ENCODE results near the gene GEMIN7.
"Not testable (repeated sequence)": the region's sequence is repeated elsewhere in the genome, so short reads cannot be mapped to it uniquely, and the experiment has no call there.

The GEMIN7 gene

DNA sequence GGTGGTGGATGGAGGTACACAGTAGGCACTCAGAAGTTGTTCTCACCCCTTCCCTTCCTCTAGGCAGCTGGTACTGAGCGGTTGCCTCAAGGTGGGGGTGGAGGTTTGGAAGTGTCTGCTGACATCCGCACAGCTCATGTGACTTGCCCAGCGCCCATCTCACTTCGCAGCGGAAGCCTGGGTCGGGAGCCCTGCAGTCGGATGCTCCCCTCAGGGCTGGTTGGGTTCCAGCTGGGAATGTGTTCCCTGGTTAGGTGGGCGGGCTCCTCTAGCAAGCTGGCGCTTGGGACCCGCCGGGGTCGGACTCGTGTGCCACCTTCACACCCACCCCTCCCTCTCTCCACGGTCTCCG is 24.1 kb downstream of the GEMIN7 start:
- DNase-seq (ENCODE audit: low spot score in 2 of 2) (no peak), ATAC-seq (peak; percentile 79)
- Mint-ChIP-seq H3K27ac (peak overlapping the region; percentile 93), H3K4me1 (peaks cover 70% of the 10 kb centered on the region), H3K4me3 (peak overlapping the region; percentile 58), H3K36me3 (no peaks in the 10 kb centered on the region), H3K9me3 (no peaks in the 10 kb centered on the region)

GRCh38 chr19:45103508-45104319 is 24.7 kb downstream of the GEMIN7 start:
- no peaks in the 10 kb centered on the region for H3K36me3 Mint-ChIP-seq
- no peaks in the 10 kb centered on the region for H3K9me3 Mint-ChIP-seq
- ATAC-seq (peak; percentile 37), DNase-seq (ENCODE audit: low spot score in 2 of 2) (no peak)
- H3K4me1 Mint-ChIP-seq: peaks cover 67% of the 10 kb centered on the region
- peak overlapping the region; percentile 93 for H3K27ac Mint-ChIP-seq
- H3K4me3 Mint-ChIP-seq: peak overlapping the region; percentile 58

GRCh38 chr19:45104658-45105349 is 25.7 kb downstream of the GEMIN7 start:
- Mint-ChIP-seq H3K4me1 (peaks cover 66% of the 10 kb centered on the region), H3K36me3 (no peaks in the 10 kb centered on the region), H3K27ac (peak overlapping the region; percentile 93), H3K4me3 (peak overlapping the region; percentile 58), H3K9me3 (no peaks in the 10 kb centered on the region)
- DNase-seq (ENCODE audit: low spot score in 2 of 2) (no peak), ATAC-seq (no peak)

DNA sequence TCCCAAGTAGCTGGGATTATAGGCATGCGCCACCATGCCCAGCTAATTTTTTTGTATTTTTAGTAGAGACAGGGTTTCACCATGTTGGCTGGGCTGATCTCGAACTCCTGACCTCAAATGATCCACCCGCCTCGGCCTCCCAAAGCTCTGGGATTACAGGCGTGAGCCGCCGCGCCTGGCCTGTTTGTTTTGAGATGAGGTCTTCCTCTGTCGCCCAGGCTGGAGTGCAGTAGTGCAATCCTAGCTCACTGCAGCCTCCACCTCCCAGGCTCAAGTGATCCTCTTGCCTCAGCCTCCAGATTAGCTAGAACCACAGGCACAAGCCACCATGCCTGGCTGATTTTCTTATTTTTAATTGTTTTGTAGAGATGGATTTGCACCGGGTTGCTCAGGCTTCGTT is 27.3 kb downstream of the GEMIN7 start:
- not testable (repeated sequence) for H3K4me3 Mint-ChIP-seq; ATAC-seq; DNase-seq (ENCODE audit: low spot score in 2 of 2); H3K27ac Mint-ChIP-seq; H3K9me3 Mint-ChIP-seq; H3K36me3 Mint-ChIP-seq
- H3K4me1 Mint-ChIP-seq: peaks cover 70% of the 10 kb centered on the region

DNA sequence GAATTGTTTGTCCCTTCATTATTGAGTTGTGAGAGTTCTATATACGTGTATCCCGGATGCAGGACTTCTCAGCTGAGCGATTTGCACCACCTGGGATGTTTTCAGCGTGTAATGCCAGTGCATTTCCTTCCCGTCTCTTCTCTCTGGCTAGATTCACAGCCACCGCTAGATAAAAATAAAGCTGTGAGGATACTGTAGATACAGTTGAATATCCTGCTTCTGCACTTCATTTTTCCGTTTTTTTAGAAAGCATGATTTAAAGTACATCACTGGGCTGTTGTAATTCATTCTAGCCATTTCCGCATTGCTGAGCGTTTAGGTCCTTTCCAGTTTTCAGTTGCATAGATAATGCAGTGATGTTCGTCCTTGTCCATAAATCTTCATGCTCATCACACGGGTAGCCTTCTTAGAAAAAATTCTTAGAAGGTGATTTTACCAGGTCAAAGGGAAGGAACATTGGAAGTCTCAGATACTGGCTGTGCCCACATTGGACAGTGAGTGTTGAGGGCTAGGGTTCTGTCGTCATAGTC is 28.6 kb downstream of the GEMIN7 start:
- DNase-seq (ENCODE audit: low spot score in 2 of 2) (no peak), ATAC-seq (no peak)
- Mint-ChIP-seq H3K36me3 (no peaks in the 10 kb centered on the region), H3K9me3 (no peaks in the 10 kb centered on the region), H3K4me1 (peaks cover 63% of the 10 kb centered on the region), H3K27ac (no peak overlapping the region), H3K4me3 (no peak overlapping the region)

- no peak for DNase-seq (ENCODE audit: low spot score in 2 of 2)
- H3K27ac Mint-ChIP-seq: peak overlapping the region; percentile 52
- peaks cover 39% of the 10 kb centered on the region for H3K4me1 Mint-ChIP-seq
- H3K36me3 Mint-ChIP-seq: no peaks in the 10 kb centered on the region
- no peaks in the 10 kb centered on the region for H3K9me3 Mint-ChIP-seq
- ATAC-seq: peak; percentile 97
- H3K4me3 Mint-ChIP-seq: no peak overlapping the region
These were observed 31.8 kb downstream of the GEMIN7 start for GRCh38 chr19:45110851-45111266.

- no peak overlapping the region for H3K4me3 Mint-ChIP-seq
- DNase-seq (ENCODE audit: low spot score in 2 of 2) (no peak), ATAC-seq (no peak)
- H3K4me1 Mint-ChIP-seq: peaks cover 51% of the 10 kb centered on the region
- H3K36me3 Mint-ChIP-seq: peaks cover 4% of the 10 kb centered on the region
- H3K27ac Mint-ChIP-seq: peak overlapping the region; percentile 52
- H3K9me3 Mint-ChIP-seq: no peaks in the 10 kb centered on the region
These were observed 33.2 kb downstream of the GEMIN7 start for GRCh38 chr19:45112111-45112827.

GRCh38 chr19:45113628-45114027 is 34.6 kb downstream of the GEMIN7 start:
- no peaks in the 10 kb centered on the region for H3K9me3 Mint-ChIP-seq
- ATAC-seq: no peak
- peaks cover 6% of the 10 kb centered on the region for H3K36me3 Mint-ChIP-seq
- H3K4me3 Mint-ChIP-seq: no peak overlapping the region
- no peak for DNase-seq (ENCODE audit: low spot score in 2 of 2)
- peaks cover 65% of the 10 kb centered on the region for H3K4me1 Mint-ChIP-seq
- peak overlapping the region; percentile 74 for H3K27ac Mint-ChIP-seq

DNA sequence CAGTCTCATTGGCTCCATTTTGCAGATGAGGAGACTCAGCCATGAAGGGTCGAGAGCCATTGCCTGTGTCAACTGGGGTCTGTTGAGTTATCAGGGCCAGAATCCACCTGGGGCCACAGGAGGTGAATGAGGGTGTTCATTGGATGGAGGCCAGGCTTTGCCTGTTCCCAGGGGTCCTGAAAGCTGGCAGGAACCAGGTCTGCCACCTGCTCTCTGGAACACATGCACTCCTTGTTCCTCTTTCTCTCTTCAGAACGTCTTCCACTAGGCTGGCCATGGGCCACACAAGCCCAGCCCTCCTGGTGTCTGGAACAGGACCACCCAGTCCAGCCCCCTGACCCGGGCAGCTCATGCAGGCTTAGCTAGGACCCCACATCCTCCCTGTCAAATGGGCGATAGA is 35.1 kb downstream of the GEMIN7 start:
- ATAC-seq (no peak), DNase-seq (ENCODE audit: low spot score in 2 of 2) (no peak)
- H3K27ac Mint-ChIP-seq: peak overlapping the region; percentile 74
- H3K9me3 Mint-ChIP-seq: no peaks in the 10 kb centered on the region
- H3K4me1 Mint-ChIP-seq: peaks cover 67% of the 10 kb centered on the region
- no peak overlapping the region for H3K4me3 Mint-ChIP-seq
- peaks cover 6% of the 10 kb centered on the region for H3K36me3 Mint-ChIP-seq

DNA sequence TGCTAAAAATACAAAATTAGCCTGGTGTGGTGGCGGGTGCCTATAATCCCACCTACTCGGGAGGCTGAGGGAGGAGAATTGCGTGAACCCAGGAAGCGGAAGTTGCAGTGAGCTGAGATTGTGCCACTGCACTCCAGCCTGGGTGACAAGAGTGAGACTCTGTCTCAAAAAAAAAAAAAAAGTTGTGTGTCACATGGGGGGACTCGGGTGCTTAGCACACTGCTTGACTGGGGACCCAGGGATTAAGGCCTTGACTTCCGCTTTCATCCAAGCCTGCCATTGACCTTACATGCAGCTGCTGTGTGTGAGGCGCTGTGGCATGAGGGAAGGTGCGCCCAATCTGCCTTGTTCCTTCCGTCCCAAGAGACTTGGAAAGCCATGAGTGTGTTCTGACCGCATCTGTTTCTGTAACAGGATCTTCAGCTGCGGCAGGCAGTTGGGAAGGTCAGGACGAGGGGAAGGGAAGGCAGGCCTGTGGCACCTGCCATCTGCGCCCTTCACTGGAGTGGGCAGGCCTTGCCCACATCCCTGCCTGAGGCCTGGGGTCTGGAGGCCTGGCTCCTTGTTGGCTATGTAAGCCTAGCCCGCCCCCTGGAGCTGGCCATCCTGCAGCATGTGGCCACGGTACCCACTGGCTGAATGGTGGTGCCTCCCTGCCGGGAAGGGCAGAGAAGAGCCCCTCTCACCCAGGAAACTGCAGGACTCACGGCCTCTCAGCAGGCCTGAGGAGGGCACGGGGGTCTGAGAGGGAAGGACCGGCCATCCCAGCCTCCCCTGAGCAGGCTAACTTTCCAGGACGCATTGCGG is 37.0 kb downstream of the GEMIN7 start:
- H3K4me3 Mint-ChIP-seq: peak overlapping the region; percentile 53
- DNase-seq (ENCODE audit: low spot score in 2 of 2) (no peak), ATAC-seq (no peak)
- peaks cover 6% of the 10 kb centered on the region for H3K36me3 Mint-ChIP-seq
- no peaks in the 10 kb centered on the region for H3K9me3 Mint-ChIP-seq
- peaks cover 56% of the 10 kb centered on the region for H3K4me1 Mint-ChIP-seq
- no peak overlapping the region for H3K27ac Mint-ChIP-seq

DNA sequence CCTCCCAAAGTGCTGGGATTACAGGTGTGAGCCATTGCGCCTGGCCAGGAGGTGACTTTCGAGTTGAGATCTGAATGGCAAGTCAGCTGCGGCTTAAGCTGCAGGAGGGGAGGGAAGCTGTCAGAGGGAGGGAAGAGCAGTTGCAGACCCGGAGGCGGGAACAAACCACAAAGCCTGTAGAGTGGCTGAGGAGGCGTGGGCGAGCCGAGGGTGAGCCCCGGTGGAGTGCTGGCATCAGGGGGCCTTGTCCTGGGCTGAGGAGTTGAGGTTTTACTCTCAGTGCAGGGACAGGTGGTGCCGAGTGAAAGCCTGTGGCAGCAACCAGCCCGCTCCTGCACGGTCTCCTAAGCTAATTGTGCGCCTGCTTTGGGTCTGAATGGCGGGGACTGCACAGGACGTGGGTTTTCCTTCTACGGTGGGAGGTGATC is 38.1 kb downstream of the GEMIN7 start:
- H3K36me3 Mint-ChIP-seq: peaks cover 6% of the 10 kb centered on the region
- peaks cover 60% of the 10 kb centered on the region for H3K4me1 Mint-ChIP-seq
- no peaks in the 10 kb centered on the region for H3K9me3 Mint-ChIP-seq
- ATAC-seq (peak; percentile 78), DNase-seq (ENCODE audit: low spot score in 2 of 2) (peak; percentile 37 to 65)
- peak overlapping the region; percentile 35 for H3K27ac Mint-ChIP-seq
- H3K4me3 Mint-ChIP-seq: peak overlapping the region; percentile 53

DNA sequence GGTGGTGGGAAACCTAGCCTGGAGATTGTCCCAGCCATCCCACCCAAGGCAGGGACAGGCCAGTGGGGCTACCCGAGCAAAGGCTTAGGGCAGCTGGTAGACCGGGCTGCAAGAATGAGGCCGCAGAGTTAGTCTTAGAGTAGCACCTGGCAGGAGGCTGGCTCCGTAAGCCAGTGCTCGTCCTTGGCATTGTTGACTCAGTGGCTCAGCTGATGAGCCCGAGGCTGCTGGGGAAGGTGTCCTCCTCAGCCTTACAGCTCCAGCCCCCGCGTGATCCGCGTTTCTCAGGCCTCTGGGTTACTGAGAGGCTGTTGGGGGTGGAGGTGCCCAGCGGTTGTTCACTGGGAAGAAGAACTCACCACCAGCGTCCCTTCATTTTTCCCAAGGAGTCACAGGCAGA is 38.6 kb downstream of the GEMIN7 start:
- no peak for DNase-seq (ENCODE audit: low spot score in 2 of 2)
- peak; percentile 3 for ATAC-seq
- Mint-ChIP-seq H3K4me1 (peaks cover 65% of the 10 kb centered on the region), H3K36me3 (peaks cover 6% of the 10 kb centered on the region), H3K27ac (peak overlapping the region; percentile 71), H3K9me3 (no peaks in the 10 kb centered on the region), H3K4me3 (peak overlapping the region; percentile 53)

DNA sequence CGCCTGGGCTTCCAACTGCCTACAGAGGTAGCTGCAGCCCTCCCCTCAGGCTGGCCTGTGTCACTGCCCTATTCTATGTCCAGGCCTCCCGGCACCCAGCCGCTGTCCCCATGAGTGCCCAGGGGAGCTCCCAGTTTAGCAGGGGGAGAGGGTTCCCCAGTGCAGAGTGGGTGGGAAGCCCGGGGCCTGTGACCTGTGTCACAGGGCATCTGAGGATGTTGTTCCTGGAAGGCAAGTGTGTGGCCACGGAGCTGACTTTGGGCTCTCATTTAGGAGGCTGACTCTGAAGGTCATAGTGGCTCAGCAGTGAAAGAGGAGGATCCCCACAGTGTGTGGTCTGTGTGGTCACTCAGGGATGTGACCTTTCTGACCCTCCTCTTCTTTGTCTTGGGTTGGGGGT is 39.0 kb downstream of the GEMIN7 start:
- no peaks in the 10 kb centered on the region for H3K9me3 Mint-ChIP-seq
- no peak for ATAC-seq
- DNase-seq (ENCODE audit: low spot score in 2 of 2): no peak
- peaks cover 69% of the 10 kb centered on the region for H3K4me1 Mint-ChIP-seq
- H3K4me3 Mint-ChIP-seq: peak overlapping the region; percentile 53
- peaks cover 6% of the 10 kb centered on the region for H3K36me3 Mint-ChIP-seq
- H3K27ac Mint-ChIP-seq: peak overlapping the region; percentile 71

GRCh38 chr19:45118591-45119355 is 39.7 kb downstream of the GEMIN7 start:
- not testable (repeated sequence) for DNase-seq (ENCODE audit: low spot score in 2 of 2); H3K36me3 Mint-ChIP-seq; H3K9me3 Mint-ChIP-seq; ATAC-seq
- Mint-ChIP-seq H3K4me1 (peaks cover 74% of the 10 kb centered on the region), H3K27ac (peak overlapping the region; percentile 71), H3K4me3 (peak overlapping the region; percentile 53)

Data from stimulated activated effector memory CD8-positive, alpha-beta T cell treated with anti-CD3 and anti-CD28 coated beads, Interleukin-12 subunit alpha, Interleukin-12 subunit beta, amount 100 ng/mL, for 72 hours (primary cell).